ENCODE data around the gene CHML. TPM values are rescaled to one million over a fixed set of nuclear protein-coding genes. Genes with fewer than 3 reads are reported as not detected.
A peak's percentile ranks its signal among the peaks of the same experiment; 100 is the strongest.

CHML gene
- total RNA-seq, 1 donor from 2014 or later: 43.6 TPM

- H3K9me3 Mint-ChIP-seq: no peaks in the 10 kb centered on the region
- no peak for TF ChIP-seq EZH2phosphoT487 (IDR thresholded peaks at IDR 0.05)
- no peak for TF ChIP-seq EZH2 (IDR thresholded peaks at IDR 0.05)
- TF ChIP-seq CTCF (IDR thresholded peaks at IDR 0.05): no peak
- no peaks in the 10 kb centered on the region for H3K9me3 ChIP-seq (ENCODE audit: low read depth)
- H2AFZ ChIP-seq (replicated peaks): no peak overlapping the region
- H3F3A ChIP-seq (ENCODE audit: low read depth): no peaks in the 10 kb centered on the region
- H3K36me3 ChIP-seq: no peaks in the 10 kb centered on the region
- no peaks in the 10 kb centered on the region for H3K79me2 ChIP-seq (ENCODE audit: low read depth)
- no peaks in the 10 kb centered on the region for H3K4me1 ChIP-seq
- H3K4me3 Mint-ChIP-seq: no peak overlapping the region
- no peaks in the 10 kb centered on the region for H3K27me3 ChIP-seq
- H3K27ac ChIP-seq: no peak overlapping the region
- H3K4me2 ChIP-seq: no peak overlapping the region
- no peak overlapping the region for H3K4me3 ChIP-seq
- no peak overlapping the region for H3K9ac ChIP-seq
- no peaks in the 10 kb centered on the region for H3K27me3 Mint-ChIP-seq (ENCODE audit: insufficient read depth, low read depth)
- H3K27ac Mint-ChIP-seq: no peak overlapping the region
- peaks cover 13% of the 10 kb centered on the region for H3K4me1 Mint-ChIP-seq
- DNase-seq (ENCODE audit: low spot score): no peak
- H4K20me1 ChIP-seq (ENCODE audit: low read depth): peaks cover 12% of the 10 kb centered on the region
- H3K36me3 Mint-ChIP-seq: peaks cover 3% of the 10 kb centered on the region
These were observed 28.4 kb downstream of the CHML start for GRCh38 chr1:241611736-241612135.

- H3K4me3 ChIP-seq: no peak overlapping the region
- H3K79me2 ChIP-seq (ENCODE audit: low read depth): no peaks in the 10 kb centered on the region
- H3K36me3 ChIP-seq: no peaks in the 10 kb centered on the region
- H3K9me3 Mint-ChIP-seq: no peaks in the 10 kb centered on the region
- H3K27ac Mint-ChIP-seq: no peak overlapping the region
- H4K20me1 ChIP-seq (ENCODE audit: low read depth): peaks cover 12% of the 10 kb centered on the region
- no peaks in the 10 kb centered on the region for H3K4me1 ChIP-seq
- no peaks in the 10 kb centered on the region for H3K27me3 Mint-ChIP-seq (ENCODE audit: insufficient read depth, low read depth)
- H3K4me3 Mint-ChIP-seq: no peak overlapping the region
- peaks cover 13% of the 10 kb centered on the region for H3K4me1 Mint-ChIP-seq
- H3K27ac ChIP-seq: no peak overlapping the region
- no peak overlapping the region for H3K9ac ChIP-seq
- no peaks in the 10 kb centered on the region for H3K27me3 ChIP-seq
- H3F3A ChIP-seq (ENCODE audit: low read depth): no peaks in the 10 kb centered on the region
- peak; percentile 44 for DNase-seq (ENCODE audit: low spot score)
- H3K9me3 ChIP-seq (ENCODE audit: low read depth): no peaks in the 10 kb centered on the region
- H3K4me2 ChIP-seq: no peak overlapping the region
- H3K36me3 Mint-ChIP-seq: peaks cover 3% of the 10 kb centered on the region
- H2AFZ ChIP-seq (replicated peaks): no peak overlapping the region
- TF ChIP-seq CTCF (IDR thresholded peaks at IDR 0.05) (peak; percentile 76), EZH2phosphoT487 (IDR thresholded peaks at IDR 0.05) (no peak)
These were observed 29.1 kb downstream of the CHML start for GRCh38 chr1:241611063-241611462.

GRCh38 chr1:241610056-241610815 lies 29.9 kb downstream of the CHML start:
- peak overlapping the region; percentile 40 for H3K4me2 ChIP-seq
- no peak for TF ChIP-seq CTCF (IDR thresholded peaks at IDR 0.05)
- TF ChIP-seq EZH2phosphoT487 (IDR thresholded peaks at IDR 0.05): no peak
- no peak for TF ChIP-seq EZH2 (IDR thresholded peaks at IDR 0.05)
- H3K9me3 Mint-ChIP-seq: no peaks in the 10 kb centered on the region

More at GRCh38 chr1:241610056-241610815, 29.9 kb downstream of the CHML start:
- Histone ChIP-seq H3K4me1 (no peaks in the 10 kb centered on the region), H3F3A (ENCODE audit: low read depth) (no peaks in the 10 kb centered on the region), H3K9ac (no peak overlapping the region), H3K36me3 (no peaks in the 10 kb centered on the region), H3K4me3 (no peak overlapping the region), H3K27me3 (no peaks in the 10 kb centered on the region), H2AFZ (replicated peaks) (no peak overlapping the region), H3K27ac (no peak overlapping the region), H3K79me2 (ENCODE audit: low read depth) (no peaks in the 10 kb centered on the region), H4K20me1 (ENCODE audit: low read depth) (peaks cover 15% of the 10 kb centered on the region), H3K9me3 (ENCODE audit: low read depth) (no peaks in the 10 kb centered on the region)
- DNase-seq (ENCODE audit: low spot score): peak; percentile 57
- H3K27ac Mint-ChIP-seq: no peak overlapping the region
- peaks cover 7% of the 10 kb centered on the region for H3K36me3 Mint-ChIP-seq
- H3K4me3 Mint-ChIP-seq: no peak overlapping the region
- peaks cover 9% of the 10 kb centered on the region for H3K4me1 Mint-ChIP-seq
- no peaks in the 10 kb centered on the region for H3K27me3 Mint-ChIP-seq (ENCODE audit: insufficient read depth, low read depth)
